Skin of body (tissue), 2 donors: ENCODE measurements around the gene NTSR1. TPM values are rescaled to one million over a fixed set of nuclear protein-coding genes. Genes with fewer than 3 reads are reported as not detected.
"Not testable (repeated sequence)": the region's sequence is repeated elsewhere in the genome, so short reads cannot be mapped to it uniquely, and the experiment has no call there.

ENCODE experiments used
- DNase-seq: peaks from one replicate; lab custom pipeline; 2025; lab: John Stamatoyannopoulos, UW
- total RNA-seq: library from RNA; depleted of rRNA; stranded (reverse); fragments of >200 nt; gene quantifications from one replicate; pipeline ENCODE4 v1.2.3, GENCODE V29; 2014

Gene NTSR1
- total RNA-seq, 1 donor from 2014 or later, result 0.10 TPM

DNA sequence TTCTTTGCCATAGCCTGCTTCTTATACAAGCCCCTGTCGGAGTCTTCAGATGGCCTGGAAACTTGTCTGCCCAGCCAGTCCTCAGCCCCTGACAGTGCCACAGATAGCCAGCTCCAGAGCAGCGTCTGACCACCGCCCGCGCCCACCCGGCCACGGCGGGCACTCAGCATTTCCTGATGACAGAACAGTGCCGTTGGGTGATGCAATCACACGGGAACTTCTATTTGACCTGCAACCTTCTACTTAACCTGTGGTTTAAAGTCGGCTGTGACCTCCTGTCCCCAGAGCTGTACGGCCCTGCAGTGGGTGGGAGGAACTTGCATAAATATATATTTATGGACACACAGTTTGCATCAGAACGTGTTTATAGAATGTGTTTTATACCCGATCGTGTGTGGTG lies 36.9 kb upstream of the NTSR1 start:
- no peak for DNase-seq

DNA sequence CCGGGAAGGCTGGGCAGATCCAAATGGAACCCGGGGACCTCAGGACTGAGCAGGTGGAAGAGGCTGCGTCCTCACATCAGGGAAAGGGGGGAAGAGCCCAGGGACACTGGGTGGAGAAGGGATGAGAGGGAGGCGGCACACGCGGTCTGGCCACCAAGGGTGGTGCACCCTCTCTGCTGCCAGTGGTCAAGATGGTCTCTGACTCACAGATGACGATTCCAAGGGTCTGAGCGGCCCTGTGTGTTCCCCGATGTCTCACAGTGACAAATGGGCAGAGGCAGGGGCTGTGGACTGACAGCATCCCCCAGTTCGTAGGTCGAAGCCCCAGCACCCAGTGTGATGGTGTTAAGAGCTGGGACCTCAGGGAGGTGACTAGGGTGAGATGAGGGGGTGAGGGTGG lies 34.3 kb upstream of the NTSR1 start:
- DNase-seq, result no peak

- DNase-seq, result no peak
Observed at GRCh38 chr20:62675156-62675876, 33.3 kb upstream of the NTSR1 start.

DNA sequence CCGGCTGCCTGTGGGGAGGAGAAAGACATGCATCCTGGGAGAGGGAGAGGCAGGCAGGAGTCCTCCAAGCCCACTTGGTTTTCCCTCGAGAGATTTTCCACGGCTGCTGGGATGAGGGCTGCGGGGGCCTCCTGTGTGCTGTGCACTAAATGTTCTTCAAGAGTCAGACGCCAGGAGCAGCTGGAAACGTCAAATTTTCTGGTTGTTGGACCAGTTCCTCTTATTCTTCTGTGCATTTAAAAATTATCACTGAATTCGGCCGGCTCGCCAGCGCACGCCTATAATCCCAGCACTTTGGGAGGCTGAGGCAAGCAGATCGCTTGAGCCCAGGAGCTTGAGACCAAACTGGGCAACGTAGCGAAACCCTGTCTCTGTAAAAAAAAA lies 32.8 kb upstream of the NTSR1 start:
- no peak for DNase-seq

- DNase-seq, result no peak
Observed at GRCh38 chr20:62676976-62677375, 31.7 kb upstream of the NTSR1 start.

GRCh38 chr20:62677678-62678077 lies 31.0 kb upstream of the NTSR1 start:
- no peak for DNase-seq

- DNase-seq, result no peak
Observed at GRCh38 chr20:62678553-62678952, 30.1 kb upstream of the NTSR1 start.

DNA sequence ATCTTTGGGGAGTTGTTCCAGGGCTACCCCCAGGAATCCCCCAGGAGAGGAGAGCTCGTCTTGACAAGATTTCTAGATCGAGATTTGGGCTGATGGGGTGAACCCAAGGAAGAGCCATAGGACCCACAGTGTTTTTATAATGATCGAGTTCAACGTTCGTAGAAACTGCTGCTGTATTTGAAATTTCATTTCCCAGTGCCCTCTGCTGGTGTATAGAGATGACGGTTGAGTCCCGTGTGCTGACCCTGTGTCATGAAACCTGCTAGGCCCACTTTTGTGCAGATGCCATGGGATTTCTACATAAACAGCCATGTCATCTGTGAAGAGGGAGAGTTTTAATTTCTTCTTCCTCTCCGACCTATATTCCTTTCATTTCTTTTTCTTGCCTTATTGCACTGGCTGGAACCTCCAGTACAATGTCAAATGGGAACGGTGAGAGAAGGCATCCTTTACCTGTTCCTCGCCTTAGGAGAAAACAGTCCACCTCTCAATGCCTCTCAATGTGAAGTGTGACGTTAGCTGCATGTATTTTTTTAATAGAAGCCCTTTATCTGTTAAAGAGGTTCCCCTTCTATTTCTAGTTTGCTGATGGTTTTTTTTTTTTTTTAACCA lies 28.6 kb upstream of the NTSR1 start:
- DNase-seq, result no peak

- no peak for DNase-seq
Observed at GRCh38 chr20:62682912-62683517, 25.6 kb upstream of the NTSR1 start.

DNA sequence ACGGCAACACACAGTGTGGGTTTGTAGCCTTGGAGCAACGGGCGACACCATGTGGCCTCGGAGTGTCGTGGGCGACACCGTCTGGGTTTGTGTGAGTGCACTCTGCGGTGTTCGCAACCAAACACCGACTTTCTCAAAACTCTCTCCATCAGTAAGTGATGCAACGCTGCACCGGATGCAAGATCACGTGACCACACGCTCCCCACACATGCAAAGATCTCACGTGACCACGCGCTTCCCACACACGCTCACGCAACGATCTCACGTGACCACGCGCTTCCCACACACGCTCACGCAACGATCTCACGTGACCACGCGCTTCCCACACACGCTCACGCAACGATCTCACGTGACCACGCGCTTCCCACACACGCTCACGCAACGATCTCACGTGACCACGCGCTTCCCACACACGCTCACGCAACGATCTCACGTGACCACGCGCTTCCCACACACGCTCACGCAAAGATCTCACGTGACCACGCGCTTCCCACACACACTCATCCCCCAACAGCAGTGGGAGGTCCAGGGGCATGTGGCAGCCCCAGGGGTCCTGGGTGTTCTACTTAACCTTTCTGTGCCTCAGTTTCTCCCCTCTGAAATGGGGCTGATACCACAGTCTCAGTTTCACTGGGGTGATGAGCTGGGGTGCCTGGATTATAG lies 24.8 kb upstream of the NTSR1 start:
- not testable (repeated sequence) for DNase-seq

DNA sequence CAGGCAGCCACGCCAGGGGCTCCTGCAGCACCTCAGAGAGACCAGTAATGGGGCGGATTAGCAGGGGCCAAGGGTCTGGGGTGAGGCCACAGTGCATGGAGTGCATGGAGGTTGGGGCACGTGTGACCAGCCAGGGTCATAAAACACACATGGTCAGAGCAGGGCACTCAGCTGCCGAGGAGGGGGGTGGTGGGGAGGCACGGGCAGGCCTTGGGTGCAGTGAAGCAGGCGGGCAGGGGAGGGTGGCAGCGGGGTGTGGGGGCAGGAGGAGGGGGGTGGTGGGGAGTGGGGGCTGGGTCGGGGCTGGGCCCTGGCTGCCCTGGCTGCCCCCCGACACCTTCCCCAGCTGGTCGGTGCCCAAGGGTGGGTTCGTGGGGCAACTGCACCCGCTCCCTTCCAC lies 23.7 kb upstream of the NTSR1 start:
- DNase-seq, result no peak

- DNase-seq, result no peak
Observed at GRCh38 chr20:62685781-62686555, 22.7 kb upstream of the NTSR1 start.

DNA sequence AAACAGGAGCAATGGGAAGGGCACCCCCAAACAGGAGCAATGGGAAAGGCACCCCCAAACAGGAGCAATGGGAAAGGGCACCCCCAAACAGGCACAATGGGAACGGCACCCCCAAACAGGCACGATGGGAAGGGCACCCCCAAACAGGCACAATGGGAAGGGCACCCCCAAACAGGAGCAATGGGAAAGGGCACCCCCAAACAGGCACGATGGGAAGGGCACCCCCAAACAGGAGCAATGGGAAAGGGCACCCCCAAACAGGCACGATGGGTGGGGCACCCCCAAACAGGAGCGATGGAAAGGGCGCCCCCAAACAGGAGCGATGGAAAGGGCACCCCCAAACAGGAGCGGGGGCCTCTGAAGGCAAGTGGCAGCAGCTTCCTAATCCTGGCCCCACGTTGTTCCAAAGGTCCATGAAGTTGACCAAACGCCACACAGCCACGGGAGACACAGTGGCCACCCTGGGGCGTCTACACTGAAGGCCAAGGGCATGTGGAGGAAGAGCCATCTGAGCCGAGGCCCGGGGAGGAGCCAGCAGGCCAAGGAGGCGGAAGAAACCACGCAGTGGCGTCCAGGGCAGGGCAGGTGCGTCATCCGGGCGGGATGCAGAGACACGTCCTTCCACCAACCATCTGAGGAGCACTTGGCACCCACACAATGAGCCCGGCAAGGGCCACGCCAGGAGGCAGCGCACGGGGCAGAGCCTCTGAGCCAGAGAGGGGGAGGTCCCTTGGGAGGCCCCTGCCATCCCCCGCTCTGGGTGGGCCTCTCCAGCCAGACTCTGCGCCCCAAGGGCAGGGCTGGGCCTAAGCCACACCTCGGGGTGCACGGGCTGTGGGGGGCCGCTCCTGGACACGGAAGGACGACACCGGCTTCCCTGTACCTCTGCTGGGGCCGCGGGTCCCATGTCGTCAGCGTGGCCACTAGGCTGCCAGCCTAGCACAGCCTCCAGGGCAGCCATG lies 21.5 kb upstream of the NTSR1 start:
- no peak for DNase-seq

DNA sequence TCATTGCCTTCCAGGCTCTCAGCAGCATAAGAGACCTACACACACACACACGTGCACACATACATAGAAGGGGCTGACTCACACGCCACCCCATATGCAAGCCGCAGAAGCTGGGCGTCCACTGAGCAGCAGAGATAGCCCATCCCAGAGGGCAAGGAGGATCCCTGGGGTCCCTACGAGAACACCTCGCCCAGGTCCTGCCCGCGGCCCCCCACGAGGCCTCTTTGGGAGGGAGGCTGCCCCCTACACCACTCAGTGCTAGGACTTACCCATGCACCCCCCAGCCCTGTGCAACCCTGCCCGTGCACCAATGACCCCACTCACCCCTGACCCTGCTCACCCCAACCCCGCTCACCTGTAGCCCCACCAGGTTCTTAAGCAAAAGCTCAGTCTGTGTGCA lies 20.6 kb upstream of the NTSR1 start:
- no peak for DNase-seq

DNA sequence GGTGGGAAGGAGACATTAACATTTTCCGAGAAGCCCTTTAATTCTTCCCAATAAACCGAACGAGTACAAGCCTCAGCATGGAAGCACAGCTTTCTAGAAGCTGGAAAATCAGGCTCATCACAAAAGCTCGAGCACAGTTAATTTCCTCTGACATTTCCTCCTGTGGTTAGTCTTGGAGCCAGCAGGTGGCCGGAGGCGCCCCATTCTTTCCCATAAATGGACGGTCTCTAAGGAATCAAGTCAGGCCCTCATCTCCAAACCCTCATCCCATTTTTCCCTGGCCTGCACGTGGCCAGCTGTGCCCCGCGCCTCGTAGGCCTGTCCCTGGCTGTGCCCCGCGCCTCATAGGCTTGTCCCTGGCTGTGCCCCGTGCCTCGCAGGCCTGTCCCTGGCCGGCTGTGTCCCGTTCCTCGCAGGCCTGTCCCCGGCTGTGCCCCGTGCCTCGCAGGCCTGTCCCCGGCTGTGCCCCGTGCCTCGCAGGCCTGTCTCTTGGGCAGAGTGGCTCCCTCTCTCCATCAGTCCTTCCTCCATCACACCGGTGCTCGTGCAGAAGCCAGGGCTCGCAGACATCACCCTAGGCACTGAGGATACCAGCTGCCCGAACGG lies 19.7 kb upstream of the NTSR1 start:
- peak; percentile 2 for DNase-seq

DNA sequence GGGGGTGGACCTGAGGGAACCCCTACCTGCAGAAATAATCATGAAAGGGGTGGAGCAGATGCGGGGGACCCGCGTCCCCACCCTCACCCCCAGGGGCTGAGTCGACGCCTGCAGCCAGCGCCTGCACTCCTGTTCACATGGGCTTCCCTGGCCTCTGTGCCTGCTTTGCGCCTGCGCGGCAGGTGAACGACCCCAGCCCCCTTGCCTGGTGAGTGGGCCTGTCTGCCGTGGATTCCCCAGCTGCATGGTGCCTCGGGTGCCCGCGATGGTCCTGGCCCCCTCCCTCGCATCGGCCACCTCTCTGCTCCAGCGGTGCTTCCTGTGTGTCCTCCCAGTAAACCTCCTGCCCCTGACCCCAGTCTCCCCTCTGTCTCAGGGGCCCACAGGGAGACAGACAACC lies 18.8 kb upstream of the NTSR1 start:
- no peak for DNase-seq

GRCh38 chr20:62690261-62690820 lies 18.3 kb upstream of the NTSR1 start:
- DNase-seq, result no peak

DNA sequence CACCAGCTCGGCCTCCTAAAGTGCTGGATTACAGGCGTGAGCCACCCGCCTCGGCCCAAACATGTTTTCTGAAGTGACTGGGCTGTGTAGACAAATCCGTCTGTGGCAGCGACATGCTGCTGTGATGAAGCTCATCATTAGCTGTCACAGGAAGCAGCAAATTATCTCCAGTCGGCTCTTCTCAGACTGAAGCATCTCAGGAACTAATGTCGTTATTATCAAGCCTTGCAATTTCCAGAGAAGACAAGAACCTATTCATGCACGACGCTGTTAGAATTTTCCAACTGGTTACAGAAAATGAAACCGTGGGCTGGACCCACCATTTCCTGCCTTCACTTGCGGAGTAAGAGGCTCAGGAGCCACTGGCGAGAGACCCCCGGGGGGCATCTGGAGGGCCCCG lies 17.1 kb upstream of the NTSR1 start:
- DNase-seq, result peak; percentile 12

DNA sequence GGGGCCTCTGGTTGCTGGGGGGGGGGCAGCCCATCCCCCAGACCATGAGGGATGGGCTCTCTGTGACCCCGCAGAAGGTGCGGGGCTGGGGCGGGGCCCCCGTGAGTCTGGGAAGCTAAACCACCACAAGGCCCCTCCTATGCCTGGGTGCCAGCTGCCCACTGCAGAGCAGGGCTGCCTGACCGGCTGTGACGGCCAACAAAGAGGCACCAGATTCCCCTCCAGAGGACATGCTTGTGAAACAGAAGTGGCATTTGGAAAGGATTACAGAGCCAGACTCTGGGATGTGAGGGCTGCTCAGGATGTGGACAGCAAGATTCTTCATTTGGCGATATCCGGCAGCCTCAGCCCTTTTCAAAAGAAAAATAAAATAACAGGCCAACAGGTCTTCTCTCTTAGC lies 16.5 kb upstream of the NTSR1 start:
- DNase-seq, result no peak
